H9 (cell line): ENCODE measurements around the gene MAPK11. TPM values are rescaled to one million over a fixed set of nuclear protein-coding genes. Genes with fewer than 3 reads are reported as not detected.

Experiments
- DNase-seq: peaks from one replicate; pipeline ENCODE4 v3.0.0-alpha.2; 2017
- H2AFZ ChIP-seq: one replicate; pipeline ENCODE4 v1.6.1; 2013; ENCODE audit warnings: mild to moderate bottlenecking, low read length, control low read depth, moderate library complexity
- H2AK5ac ChIP-seq: 2 replicates; pipeline ENCODE4 v1.6.1; 2013; ENCODE audit warnings: low read length, control low read depth, mixed read lengths; ENCODE audit not compliant: insufficient read length
- H2BK120ac ChIP-seq: one replicate; pipeline ENCODE4 v1.6.1; 2013; ENCODE audit warnings: low read depth, mild to moderate bottlenecking, low read length, control low read depth, inconsistent platforms; ENCODE audit not compliant: poor library complexity, severe bottlenecking
- H2BK12ac ChIP-seq: 2 replicates; pipeline ENCODE4 v1.6.1; 2013; ENCODE audit warnings: low read length, control low read depth, mixed read lengths, low read depth; ENCODE audit not compliant: insufficient read length
- H2BK15ac ChIP-seq: 2 replicates; pipeline ENCODE4 v1.6.1; 2013; ENCODE audit warnings: low read depth, low read length, control low read depth
- H2BK20ac ChIP-seq: one replicate; pipeline ENCODE4 v1.6.1; 2013; ENCODE audit warnings: low read depth, mild to moderate bottlenecking, low read length, control low read depth, inconsistent platforms; ENCODE audit not compliant: poor library complexity, severe bottlenecking
- H2BK5ac ChIP-seq: 2 replicates; pipeline ENCODE4 v1.6.1; 2013; ENCODE audit warnings: low read length, control low read depth, mixed read lengths; ENCODE audit not compliant: insufficient read length
- H3K14ac ChIP-seq: 2 replicates; pipeline ENCODE4 v1.6.1; 2013; ENCODE audit warnings: low read length, control low read depth; ENCODE audit not compliant: insufficient read depth
- H3K18ac ChIP-seq: 2 replicates; pipeline ENCODE4 v1.6.1; 2013; ENCODE audit warnings: low read depth, mild to moderate bottlenecking, mixed read lengths, low read length, control low read depth; ENCODE audit not compliant: insufficient read length
- H3K23ac ChIP-seq: 2 replicates; pipeline ENCODE4 v1.6.1; 2013; ENCODE audit warnings: low read length, control low read depth, mixed read lengths, low read depth; ENCODE audit not compliant: insufficient read length
- H3K23me2 ChIP-seq: 2 replicates; pipeline ENCODE4 v1.6.1; 2013; ENCODE audit warnings: low read depth, mild to moderate bottlenecking, mixed read lengths, low read length, control low read depth; ENCODE audit not compliant: insufficient read length, poor library complexity, severe bottlenecking
- H3K27ac ChIP-seq: 2 replicates; pipeline ENCODE4 v1.5.1; 2013; ENCODE audit warnings: low read length, control low read depth, mixed read lengths, low read depth; ENCODE audit not compliant: insufficient read length
- H3K27me3 ChIP-seq: 2 replicates; pipeline ENCODE4 v1.6.1; 2013; ENCODE audit warnings: low read length, control low read depth, inconsistent platforms; ENCODE audit not compliant: insufficient read depth
- H3K4ac ChIP-seq: 2 replicates; pipeline ENCODE4 v1.6.1; 2013; ENCODE audit warnings: low read depth, mild to moderate bottlenecking, control low read depth, inconsistent platforms, low read length, moderate library complexity
- H3K4me1 ChIP-seq: 2 replicates; pipeline ENCODE4 v1.6.1; 2013; ENCODE audit warnings: low read length, control low read depth, inconsistent platforms; ENCODE audit not compliant: insufficient read depth
- H3K4me2 ChIP-seq: 2 replicates; pipeline ENCODE4 v1.6.1; 2013; ENCODE audit warnings: low read length, control low read depth, mixed read lengths; ENCODE audit not compliant: insufficient read length, insufficient read depth
- H3K56ac ChIP-seq: 2 replicates; pipeline ENCODE4 v1.6.1; 2013; ENCODE audit warnings: low read depth, mild to moderate bottlenecking, mixed read lengths, low read length, control low read depth; ENCODE audit not compliant: insufficient read length
- H3K79me1 ChIP-seq: 2 replicates; pipeline ENCODE4 v1.6.1; 2013; ENCODE audit warnings: low read depth, mild to moderate bottlenecking, moderate library complexity, low read length, control low read depth, inconsistent platforms; ENCODE audit not compliant: insufficient read depth, poor library complexity, severe bottlenecking
- H3K79me2 ChIP-seq: 2 replicates; pipeline ENCODE4 v1.6.1; 2013; ENCODE audit warnings: low read length, control low read depth, inconsistent platforms; ENCODE audit not compliant: insufficient read depth
- H3K9ac ChIP-seq: 2 replicates; pipeline ENCODE4 v1.6.1; 2013; ENCODE audit warnings: low read length, control low read depth, mixed read lengths; ENCODE audit not compliant: insufficient read length; ENCODE audit errors: extremely low read depth
- H3K9me3 ChIP-seq: one replicate; pipeline ENCODE4 v1.6.1; 2013; ENCODE audit warnings: low read depth, low read length, inconsistent platforms; ENCODE audit not compliant: control insufficient read depth
- H3T11ph ChIP-seq: one replicate; pipeline ENCODE4 v1.6.1; 2013; ENCODE audit warnings: mild to moderate bottlenecking, low read length, control low read depth, inconsistent platforms
- H4K20me1 ChIP-seq: one replicate; pipeline ENCODE4 v1.6.1; 2013; ENCODE audit not compliant: control insufficient read depth, insufficient read length, insufficient read depth
- H4K5ac ChIP-seq: 2 replicates; pipeline ENCODE4 v1.6.1; 2013; ENCODE audit warnings: low read depth, mild to moderate bottlenecking, mixed read lengths, low read length, control low read depth; ENCODE audit not compliant: insufficient read length
- H4K8ac ChIP-seq: replicated peaks from 2 replicates; pipeline ENCODE4 v1.6.1; 2013; ENCODE audit warnings: low read length, control low read depth, mixed read lengths, low read depth; ENCODE audit not compliant: insufficient read length
- H4K91ac ChIP-seq: 2 replicates; pipeline ENCODE4 v1.6.1; 2013; ENCODE audit warnings: low read depth, mild to moderate bottlenecking, moderate library complexity, mixed read lengths, low read length, control low read depth; ENCODE audit not compliant: insufficient read length
- H3K27ac Mint-ChIP-seq, 3 experiments: 2 replicates in 2 of 3; 3 replicates in 1 of 3; pipeline ENCODE4 v1.8.0; 2020 to 2021; ENCODE audit warnings: mixed read lengths in 3 of 3, mild to moderate bottlenecking in 1 of 3, moderate library complexity in 1 of 3
- H3K27me3 Mint-ChIP-seq: 2 replicates; pipeline ENCODE4 v1.8.0; 2021; ENCODE audit warnings: low read depth, mild to moderate bottlenecking, moderate library complexity, mixed read lengths
- H3K36me3 Mint-ChIP-seq, 3 experiments: 2 replicates in 2 of 3; 3 replicates in 1 of 3; pipeline ENCODE4 v1.8.0; 2020 to 2021; ENCODE audit warnings: low read depth in 3 of 3, mixed read lengths in 3 of 3; ENCODE audit not compliant: insufficient read depth in 1 of 3
- H3K4me1 Mint-ChIP-seq, 2 experiments: 2 replicates each; pipeline ENCODE4 v1.8.0; 2020; ENCODE audit warnings: mixed read lengths in 2 of 2
- H3K4me3 Mint-ChIP-seq, 2 experiments: 2 replicates in 1 of 2; 3 replicates in 1 of 2; pipeline ENCODE4 v1.8.0; 2020 to 2021; ENCODE audit warnings: mild to moderate bottlenecking in 2 of 2, mixed read lengths in 2 of 2, moderate library complexity in 1 of 2
- H3K9me3 Mint-ChIP-seq, 2 experiments: 2 replicates in 1 of 2; 3 replicates in 1 of 2; pipeline ENCODE4 v1.8.0; 2020; ENCODE audit warnings: mild to moderate bottlenecking in 2 of 2, mixed read lengths in 2 of 2, moderate library complexity in 1 of 2
- CTCF ChIP-seq: fragments of 200-600 bp; sonication (generic); conservative IDR thresholded peaks from 3 replicates; pipeline ENCODE4 v1.8.0; 2021; ENCODE audit warnings: antibody characterized with exemption, mild to moderate bottlenecking
- WGBS: extraction: QIAGEN DNeasy Blood & Tissue Kit; methylation state at CpG from one replicate; pipeline ENCODE4 v1.1.7; 2013; ENCODE audit warnings: missing lambda C conversion rate, low lambda C conversion rate, mixed read lengths; ENCODE audit not compliant: insufficient read length; ENCODE audit errors: extremely low coverage; 5-methylcytosine and 5-hydroxymethylcytosine counted together
- total RNA-seq: library from RNA; stranded (reverse); gene quantifications from 2 replicates; pipeline ENCODE4 v1.2.1, GENCODE V29; 2021

Gene MAPK11
- total RNA-seq, 1 experiment from 2014 or later, result 1.5 TPM

- Histone ChIP-seq H3K79me2 (no peaks in the 10 kb centered on the region), H3K18ac (no peak within 1 kb of the TSS), H3T11ph (no peak within 1 kb of the TSS), H2AK5ac (no peak within 1 kb of the TSS), H4K20me1 (no peaks in the 10 kb centered on the region), H3K79me1 (no peaks in the 10 kb centered on the region), H4K8ac (no peak within 1 kb of the TSS), H2BK20ac (no peak within 1 kb of the TSS), H4K5ac (no peak within 1 kb of the TSS), H2AFZ (no peak within 1 kb of the TSS), H2BK12ac (no peak within 1 kb of the TSS), H3K27me3 (no peaks in the 10 kb centered on the region; the same call in 1 of the 2 replicates), H3K4me1 (no peaks in the 10 kb centered on the region), H3K4me2 (peak within 1 kb of the TSS; percentile 59), H2BK15ac (no peak within 1 kb of the TSS), H3K27ac (no peak within 1 kb of the TSS), H2BK5ac (no peak within 1 kb of the TSS), H3K9ac (no peak within 1 kb of the TSS), H3K14ac (peak within 1 kb of the TSS; percentile 64; the same call in 1 of the 2 replicates), H3K4ac (no peak within 1 kb of the TSS), H2BK120ac (no peak within 1 kb of the TSS), H3K23me2 (peaks cover 8% of the 10 kb centered on the region), H3K23ac (no peak within 1 kb of the TSS), H3K9me3 (no peaks in the 10 kb centered on the region), H3K56ac (no peak within 1 kb of the TSS), H4K91ac (no peak within 1 kb of the TSS)
- no CpG with 5 or more reads among the region's 61 CpGs for WGBS
- Mint-ChIP-seq H3K4me3 (peak within 1 kb of the TSS; percentile 63 to 78), H3K9me3 (peaks cover 1 to 2% of the 10 kb centered on the region in 2 experiments; a peak in 2 of 5 replicates), H3K27me3 (peaks cover 60% of the 10 kb centered on the region), H3K36me3 (no peaks in the 10 kb centered on the region), H3K4me1 (peaks cover 8 to 12% of the 10 kb centered on the region in 2 experiments), H3K27ac (no peak within 1 kb of the TSS)
- TF ChIP-seq CTCF, result no peak
- DNase-seq, result peak; percentile 63
These were observed 8.3 kb downstream of the MAPK11 start, which contains the start of gene MAPK12 for GRCh38 chr22:50261615-50262459. MAPK12 (minus strand) TSS chr22:50261683; CDS start chr22:50261509, 174 bp downstream.
